NK-92 (cell line): ENCODE results near the gene CHERP.
A peak's percentile ranks its signal among the peaks of the same experiment; 100 is the strongest.

Experiments used
- DNase-seq: peaks from one replicate; lab custom pipeline; 2025; ENCODE audit not compliant: unreplicated experiment; lab: John Stamatoyannopoulos, UW

Gene CHERP

GRCh38 chr19:16542045-16542909, at the start of gene CHERP:
TSS of gene CHERP (minus strand) at chr19:16542437. CDS start at chr19:16542378, 59 bp downstream.
- DNase-seq = peak; percentile 61

- DNase-seq = no peak
Measured at GRCh38 chr19:16590876-16591802, 48.9 kb upstream of the CHERP start.

GRCh38 chr19:16589917-16590316, 47.7 kb upstream of the CHERP start:
- DNase-seq = no peak

GRCh38 chr19:16588824-16589577, 46.8 kb upstream of the CHERP start:
- no peak for DNase-seq

GRCh38 chr19:16587833-16588823, 45.9 kb upstream of the CHERP start:
- DNase-seq = no peak

- DNase-seq = no peak
Measured at GRCh38 chr19:16586991-16587832, 45.0 kb upstream of the CHERP start.

- DNase-seq = no peak
Measured at GRCh38 chr19:16586477-16586871, 44.2 kb upstream of the CHERP start.

GRCh38 chr19:16585808-16586476, 43.7 kb upstream of the CHERP start:
- no peak for DNase-seq

- no peak for DNase-seq
Measured at GRCh38 chr19:16585094-16585801, 43.0 kb upstream of the CHERP start.

- no peak for DNase-seq
Measured at GRCh38 chr19:16584248-16585093, 42.2 kb upstream of the CHERP start.

GRCh38 chr19:16582486-16583261, 40.4 kb upstream of the CHERP start:
- no peak for DNase-seq

GRCh38 chr19:16581971-16582343, 39.7 kb upstream of the CHERP start:
- no peak for DNase-seq

GRCh38 chr19:16581145-16581970, 39.1 kb upstream of the CHERP start:
- DNase-seq = no peak

GRCh38 chr19:16579381-16579780, 37.1 kb upstream of the CHERP start:
- DNase-seq = no peak

GRCh38 chr19:16577531-16577985, 35.3 kb upstream of the CHERP start:
- DNase-seq = no peak
